HG03342 (cell line): Measurements from ENCODE around the gene CASS4.
"Not testable (repeated sequence)": the region's sequence is repeated elsewhere in the genome, so short reads cannot be mapped to it uniquely, and the experiment has no call there.

Experiments
- ATAC-seq: cut with Tn5 transposase; IDR thresholded peaks from one replicate; pipeline ENCODE4 v1.9.1; 2021; ENCODE audit warnings: mild to moderate bottlenecking, moderate library complexity; ENCODE audit not compliant: unreplicated experiment

CASS4 gene

GRCh38 chr20:56391596-56392131 is 20.4 kb upstream of the CASS4 start:
- peak; percentile 28 for ATAC-seq

- peak; percentile 92 for ATAC-seq
Measured at GRCh38 chr20:56392132-56392880, 19.8 kb upstream of the CASS4 start, which contains the start of the genes AURKA and CSTF1. Gene AURKA, minus strand, starts transcription at chr20:56392215. Its CDS starts 4,018 bp downstream, at chr20:56388197. Gene CSTF1, plus strand, starts transcription at chr20:56392645. Its CDS starts 2,908 bp downstream, at chr20:56395553.

GRCh38 chr20:56392881-56393482 is 19.1 kb upstream of the CASS4 start:
- no peak for ATAC-seq

GRCh38 chr20:56393653-56394052 is 18.4 kb upstream of the CASS4 start:
- no peak for ATAC-seq

GRCh38 chr20:56395166-56395565 is 16.9 kb upstream of the CASS4 start:
- ATAC-seq, result no peak

- no peak for ATAC-seq
Measured at GRCh38 chr20:56400001-56400640, 11.9 kb upstream of the CASS4 start.

- no peak for ATAC-seq
Measured at GRCh38 chr20:56403465-56403864, 8.6 kb upstream of the CASS4 start.

GRCh38 chr20:56405356-56405755 is 6.7 kb upstream of the CASS4 start:
- not testable (repeated sequence) for ATAC-seq

- ATAC-seq, result no peak
Measured at GRCh38 chr20:56406910-56407309, 5.2 kb upstream of the CASS4 start.

GRCh38 chr20:56409521-56409920 is 2.5 kb upstream of the CASS4 start:
- ATAC-seq, result no peak

GRCh38 chr20:56409956-56410355 is 2.1 kb upstream of the CASS4 start:
- ATAC-seq, result no peak

- not testable (repeated sequence) for ATAC-seq
Measured at GRCh38 chr20:56411287-56411686, 773 bp upstream of the CASS4 start.

GRCh38 chr20:56412473-56412790 is 372 bp downstream of the CASS4 start:
- no peak for ATAC-seq

- no peak for ATAC-seq
Measured at GRCh38 chr20:56412949-56413348, 889 bp downstream of the CASS4 start.

GRCh38 chr20:56414842-56415765 is 3.0 kb downstream of the CASS4 start:
- ATAC-seq, result no peak

- no peak for ATAC-seq
Measured at GRCh38 chr20:56417402-56417801, 5.3 kb downstream of the CASS4 start.

GRCh38 chr20:56417911-56418310 is 5.9 kb downstream of the CASS4 start:
- no peak for ATAC-seq

GRCh38 chr20:56418385-56418861 is 6.4 kb downstream of the CASS4 start:
- no peak for ATAC-seq

- ATAC-seq, result no peak
Measured at GRCh38 chr20:56420028-56420427, 8.0 kb downstream of the CASS4 start.

- ATAC-seq, result no peak
Measured at GRCh38 chr20:56420940-56421688, 9.1 kb downstream of the CASS4 start.
